T-helper 2 cell treated with Interferon-gamma antibody and Interleukin-4, amounts not matched to agents 5 μg/mL and 100 μg/mL, for 36 hours (primary cell): ENCODE measurements around the gene COL4A4.

Experiments used
- DNase-seq: peaks from one replicate; pipeline ENCODE4 v3.0.0; 2021; ENCODE audit warnings: low spot score
- H3K27ac Mint-ChIP-seq: one replicate; pipeline ENCODE4 v1.8.0; 2021; ENCODE audit warnings: mild to moderate bottlenecking, mixed read lengths
- H3K27me3 Mint-ChIP-seq: one replicate; pipeline ENCODE4 v1.8.0; 2021; ENCODE audit warnings: low read depth, mixed read lengths
- H3K36me3 Mint-ChIP-seq: one replicate; pipeline ENCODE4 v1.8.0; 2021; ENCODE audit warnings: low read depth, mixed read lengths
- H3K4me1 Mint-ChIP-seq: one replicate; pipeline ENCODE4 v1.8.0; 2021; ENCODE audit warnings: low read depth, mixed read lengths
- H3K4me3 Mint-ChIP-seq: one replicate; pipeline ENCODE4 v1.8.0; 2022; ENCODE audit warnings: mild to moderate bottlenecking, moderate library complexity, mixed read lengths
- H3K9me3 Mint-ChIP-seq: one replicate; pipeline ENCODE4 v1.8.0; 2021; ENCODE audit warnings: mixed read lengths

The COL4A4 gene

DNA sequence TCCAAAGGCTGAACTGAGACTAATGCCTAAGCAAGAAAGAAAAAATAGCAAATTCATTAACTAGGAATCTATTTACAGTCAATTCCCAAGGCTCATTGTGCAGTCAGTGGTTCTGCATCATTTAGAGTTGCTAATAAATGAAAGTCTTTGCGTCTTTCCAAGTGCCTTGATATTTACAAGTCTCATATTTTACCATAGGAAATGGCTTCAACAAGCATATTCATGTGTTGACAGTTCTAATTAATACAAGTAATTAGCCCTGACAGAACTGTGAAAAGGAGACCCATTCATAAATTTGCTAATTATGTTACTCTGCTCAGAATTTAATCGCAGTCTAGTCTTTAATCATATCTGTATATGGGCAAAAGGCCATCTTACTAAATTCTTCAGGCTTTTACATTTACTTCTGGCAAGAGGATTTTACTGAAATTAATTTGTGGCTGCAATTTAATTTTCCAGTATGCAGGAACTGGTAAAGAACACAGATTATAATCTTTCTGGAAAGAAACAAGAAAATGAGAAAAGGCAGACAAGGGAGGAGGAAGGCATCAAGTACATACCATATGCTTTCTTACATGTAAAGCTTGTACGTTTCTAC is 201.7 kb downstream of the COL4A4 start:
- H3K27ac Mint-ChIP-seq: no peak overlapping the region
- peaks cover 5% of the 10 kb centered on the region for H3K36me3 Mint-ChIP-seq
- peaks cover 4% of the 10 kb centered on the region for H3K9me3 Mint-ChIP-seq
- H3K4me1 Mint-ChIP-seq: no peaks in the 10 kb centered on the region
- no peak for DNase-seq
- H3K4me3 Mint-ChIP-seq: no peak overlapping the region
- no peaks in the 10 kb centered on the region for H3K27me3 Mint-ChIP-seq

DNA sequence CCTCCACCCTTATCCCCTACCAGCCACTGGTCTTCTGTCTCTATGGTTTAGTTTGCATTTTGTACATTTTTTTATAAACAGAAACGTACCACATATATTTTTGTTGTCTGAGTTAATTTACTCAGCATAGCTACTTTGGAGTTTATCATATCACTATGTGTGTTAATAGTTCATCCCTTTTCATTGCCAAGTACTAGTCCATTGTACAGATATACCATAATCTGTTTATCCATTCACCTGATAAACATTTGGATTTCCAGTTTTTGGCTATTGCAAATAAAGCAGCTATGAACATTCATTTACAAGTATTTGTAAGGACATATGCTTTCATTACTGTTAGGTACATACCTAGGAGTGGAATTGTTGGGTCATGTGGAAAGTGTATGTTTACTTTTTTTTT is 204.6 kb downstream of the COL4A4 start:
- DNase-seq: no peak
- Mint-ChIP-seq H3K27me3 (no peaks in the 10 kb centered on the region), H3K4me3 (no peak overlapping the region), H3K4me1 (no peaks in the 10 kb centered on the region), H3K27ac (no peak overlapping the region), H3K36me3 (peaks cover 8% of the 10 kb centered on the region), H3K9me3 (peaks cover 8% of the 10 kb centered on the region)

DNA sequence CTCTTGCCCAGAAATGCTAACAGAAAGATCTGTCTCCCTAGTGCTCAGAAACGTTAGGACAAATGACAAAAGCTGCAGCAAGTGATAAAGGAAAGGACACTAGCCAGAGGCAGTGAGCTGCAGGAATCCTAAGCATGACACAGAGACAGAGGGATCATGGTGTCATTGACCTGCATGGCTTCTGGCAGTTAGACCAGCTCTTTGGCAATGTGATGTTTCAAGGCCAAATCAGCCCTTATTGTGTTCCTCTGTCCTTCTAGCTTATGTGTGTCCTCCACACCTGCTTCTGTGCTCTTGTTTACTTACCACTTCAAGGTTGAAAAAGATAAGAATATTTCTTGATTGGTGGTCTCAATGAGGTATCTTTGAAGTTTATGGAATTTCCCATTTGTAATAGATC is 207.3 kb downstream of the COL4A4 start:
- Mint-ChIP-seq H3K4me1 (peaks cover 4% of the 10 kb centered on the region), H3K4me3 (no peak overlapping the region), H3K9me3 (peaks cover 9% of the 10 kb centered on the region), H3K27me3 (no peaks in the 10 kb centered on the region), H3K36me3 (peaks cover 15% of the 10 kb centered on the region), H3K27ac (no peak overlapping the region)
- DNase-seq: no peak

DNA sequence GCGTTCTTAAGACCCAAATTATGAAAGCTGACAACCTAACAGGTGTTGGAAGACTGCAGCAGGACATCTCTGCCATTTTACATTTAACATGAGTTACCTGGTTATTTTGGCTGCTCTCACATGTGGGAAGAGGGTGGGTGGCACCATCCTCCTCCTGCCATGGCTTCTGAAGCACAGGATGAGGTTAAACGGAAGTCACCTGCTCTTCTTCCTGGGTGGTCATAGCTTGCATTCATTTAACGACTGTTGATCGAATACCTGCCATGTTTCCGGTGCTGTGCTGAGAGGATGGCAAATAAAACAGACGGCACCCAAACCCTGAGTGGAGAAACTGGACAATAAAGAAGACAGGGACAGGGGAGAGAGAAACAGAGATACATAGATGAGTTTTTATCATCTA is 210.2 kb downstream of the COL4A4 start:
- Mint-ChIP-seq H3K4me3 (no peak overlapping the region), H3K27me3 (no peaks in the 10 kb centered on the region), H3K27ac (peak overlapping the region; percentile 19), H3K4me1 (peaks cover 4% of the 10 kb centered on the region), H3K36me3 (peaks cover 13% of the 10 kb centered on the region), H3K9me3 (peaks cover 5% of the 10 kb centered on the region)
- no peak for DNase-seq

DNA sequence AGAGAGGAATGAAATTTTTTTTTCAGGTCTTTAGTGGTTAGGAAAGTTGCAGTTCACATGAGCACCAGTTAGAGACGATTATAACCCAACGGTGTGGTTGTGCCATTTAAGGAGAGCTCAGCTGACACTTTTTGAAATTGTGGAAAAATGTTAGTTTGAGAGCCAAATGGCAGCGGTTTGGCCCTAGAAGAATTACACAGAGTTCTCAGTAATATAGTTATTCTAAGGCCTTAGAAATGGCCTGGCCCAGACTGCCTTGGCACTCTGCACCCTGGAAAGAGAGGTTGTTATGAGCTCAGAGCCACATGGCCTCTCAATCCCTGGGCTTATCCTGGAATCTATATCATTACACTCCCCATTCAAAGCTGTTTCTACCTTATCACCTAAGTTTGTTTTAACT is 210.8 kb downstream of the COL4A4 start:
- peaks cover 5% of the 10 kb centered on the region for H3K9me3 Mint-ChIP-seq
- H3K27me3 Mint-ChIP-seq: no peaks in the 10 kb centered on the region
- peaks cover 4% of the 10 kb centered on the region for H3K4me1 Mint-ChIP-seq
- no peak for DNase-seq
- no peak overlapping the region for H3K27ac Mint-ChIP-seq
- peaks cover 13% of the 10 kb centered on the region for H3K36me3 Mint-ChIP-seq
- H3K4me3 Mint-ChIP-seq: no peak overlapping the region
